OCI-LY1 (cell line): ENCODE data around the gene UBA52.

Experiments
- H2AFZ ChIP-seq: fragments of 200-600 bp; sonication (generic), shearing (Covaris generic); 2 replicates; pipeline ENCODE4 v1.6.0; 2014; ENCODE audit warnings: antibody characterized with exemption, mild to moderate bottlenecking, low read length
- H3F3A ChIP-seq: fragments of 200-600 bp; sonication (generic), shearing (Covaris generic); 2 replicates; pipeline ENCODE4 v1.6.0; 2014; ENCODE audit warnings: mild to moderate bottlenecking, antibody characterized with exemption, low read length, moderate library complexity; ENCODE audit not compliant: insufficient read depth
- H3K27ac ChIP-seq: fragments of 200-600 bp; sonication (generic); 2 replicates; pipeline ENCODE4 v1.5.1; 2014; ENCODE audit warnings: low read length, mixed run types, mild to moderate bottlenecking, low read depth; ENCODE audit not compliant: poor library complexity, severe bottlenecking
- H3K27me3 ChIP-seq: fragments of 200-600 bp; sonication (generic); 2 replicates; pipeline ENCODE4 v1.6.0; 2014; ENCODE audit warnings: antibody characterized with exemption, mild to moderate bottlenecking, low read length, moderate library complexity; ENCODE audit not compliant: insufficient read depth
- H3K36me3 ChIP-seq: fragments of 200-600 bp; sonication (generic); 2 replicates; pipeline ENCODE4 v1.6.1; 2014; ENCODE audit warnings: mild to moderate bottlenecking, antibody characterized with exemption, low read length, moderate library complexity, mixed read lengths; ENCODE audit not compliant: insufficient read depth
- H3K4me1 ChIP-seq: fragments of 200-600 bp; sonication (generic); 2 replicates; pipeline ENCODE4 v1.5.1; 2014; ENCODE audit warnings: mild to moderate bottlenecking, low read length, moderate library complexity; ENCODE audit not compliant: insufficient read depth, severe bottlenecking
- H3K4me2 ChIP-seq: fragments of 200-600 bp; sonication (generic), shearing (Covaris generic); 2 replicates; pipeline ENCODE4 v1.6.1; 2014; ENCODE audit warnings: low read length
- H3K4me3 ChIP-seq: fragments of 200-600 bp; sonication (generic); 2 replicates; pipeline ENCODE4 v1.5.1; 2014; ENCODE audit warnings: low read length, low read depth, mild to moderate bottlenecking, mixed read lengths; ENCODE audit not compliant: poor library complexity, severe bottlenecking
- H3K79me2 ChIP-seq: fragments of 200-600 bp; shearing (Covaris generic); 2 replicates; pipeline ENCODE4 v1.6.1; 2016; ENCODE audit warnings: mixed run types, low read length, mixed read lengths; ENCODE audit not compliant: insufficient read depth
- H3K9ac ChIP-seq: fragments of 200-600 bp; sonication (generic), shearing (Covaris generic); 2 replicates; pipeline ENCODE4 v1.6.1; 2014; ENCODE audit warnings: mild to moderate bottlenecking, low read length, mixed read lengths
- H3K9me2 ChIP-seq: fragments of 200-600 bp; sonication (generic), shearing (Covaris generic); 2 replicates; pipeline ENCODE4 v1.6.1; 2014; ENCODE audit warnings: low read depth, mild to moderate bottlenecking, low read length, mixed read lengths
- H3K9me3 ChIP-seq: fragments of 200-600 bp; shearing (Covaris generic); 2 replicates; pipeline ENCODE4 v1.6.1; 2014; ENCODE audit warnings: low read length, mixed read lengths
- H4K20me1 ChIP-seq: fragments of 200-600 bp; sonication (generic), shearing (Covaris generic); 2 replicates; pipeline ENCODE4 v1.6.0; 2016; ENCODE audit warnings: mild to moderate bottlenecking, low read length; ENCODE audit not compliant: insufficient read depth
- CTCF ChIP-seq: fragments of 200-600 bp; sonication (generic), shearing (Covaris generic); IDR thresholded peaks from 2 replicates; pipeline ENCODE4 v1.5.1; 2017; ENCODE audit warnings: mild to moderate bottlenecking, antibody characterized with exemption, low read length, moderate library complexity, mixed read lengths
- EZH2 ChIP-seq: fragments of 200-600 bp; sonication (generic), shearing (Covaris generic); IDR thresholded peaks from 2 replicates; pipeline ENCODE4 v1.8.0; 2017; ENCODE audit warnings: borderline replicate concordance, mixed run types, mild to moderate bottlenecking, antibody characterized with exemption, low read length, moderate library complexity, mixed read lengths

UBA52 gene

GRCh38 chr19:18586306-18586705 is 14.6 kb downstream of the UBA52 start:
- Histone ChIP-seq H3K27me3 (peaks cover 3% of the 10 kb centered on the region; the same call in 1 of the 2 replicates), H3K4me1 (peaks cover 31% of the 10 kb centered on the region), H3K79me2 (no peaks in the 10 kb centered on the region), H3K9me3 (no peaks in the 10 kb centered on the region), H4K20me1 (no peaks in the 10 kb centered on the region), H3K9me2 (no peaks in the 10 kb centered on the region), H3K36me3 (no peaks in the 10 kb centered on the region), H3K27ac (no peak overlapping the region), H3K9ac (no peak overlapping the region), H3K4me2 (no peak overlapping the region), H2AFZ (no peak overlapping the region), H3F3A (no peaks in the 10 kb centered on the region), H3K4me3 (no peak overlapping the region)
- TF ChIP-seq CTCF (no peak; the same call in 1 of the 2 replicates), EZH2 (no peak)

GRCh38 chr19:18587561-18587960 is 15.9 kb downstream of the UBA52 start:
- peak overlapping the region; percentile 78 for H3K4me2 ChIP-seq
- H3K27me3 ChIP-seq = no peaks in the 10 kb centered on the region; the same call in 1 of the 2 replicates
- H3K27ac ChIP-seq = peak overlapping the region; percentile 88
- H3K9me3 ChIP-seq = no peaks in the 10 kb centered on the region
- no peaks in the 10 kb centered on the region for H3K36me3 ChIP-seq
- no peaks in the 10 kb centered on the region for H3K79me2 ChIP-seq
- H3K9ac ChIP-seq = peak overlapping the region; percentile 79; the same call in 1 of the 2 replicates
- H3F3A ChIP-seq = no peaks in the 10 kb centered on the region
- peak overlapping the region; percentile 66 for H3K4me3 ChIP-seq
- H3K9me2 ChIP-seq = no peaks in the 10 kb centered on the region
- no peaks in the 10 kb centered on the region for H4K20me1 ChIP-seq
- no peak for TF ChIP-seq CTCF
- TF ChIP-seq EZH2 = no peak
- H3K4me1 ChIP-seq = peaks cover 31% of the 10 kb centered on the region
- H2AFZ ChIP-seq = no peak overlapping the region

- no peak for TF ChIP-seq CTCF
- no peak for TF ChIP-seq EZH2
- Histone ChIP-seq H3K27ac (peak overlapping the region; percentile 88), H3K27me3 (no peaks in the 10 kb centered on the region; the same call in 1 of the 2 replicates), H3K4me3 (peak overlapping the region; percentile 66), H3F3A (no peaks in the 10 kb centered on the region), H4K20me1 (no peaks in the 10 kb centered on the region), H3K36me3 (no peaks in the 10 kb centered on the region), H3K4me1 (peaks cover 35% of the 10 kb centered on the region), H3K4me2 (peak overlapping the region; percentile 78), H3K9me3 (no peaks in the 10 kb centered on the region), H3K79me2 (no peaks in the 10 kb centered on the region), H3K9me2 (no peaks in the 10 kb centered on the region), H3K9ac (peak overlapping the region; percentile 79), H2AFZ (no peak overlapping the region)
These were observed 16.4 kb downstream of the UBA52 start for GRCh38 chr19:18587962-18588610.
